Measurements from ENCODE around the gene RTCA. TPM values are rescaled to one million over a fixed set of nuclear protein-coding genes. Genes with fewer than 3 reads are reported as not detected.
"Not testable (repeated sequence)": the region's sequence is repeated elsewhere in the genome, so short reads cannot be mapped to it uniquely, and the experiment has no call there.

Gene RTCA
- total and polyA plus RNA-seq, 2 donors: 17.1 to 28.8 TPM

DNA sequence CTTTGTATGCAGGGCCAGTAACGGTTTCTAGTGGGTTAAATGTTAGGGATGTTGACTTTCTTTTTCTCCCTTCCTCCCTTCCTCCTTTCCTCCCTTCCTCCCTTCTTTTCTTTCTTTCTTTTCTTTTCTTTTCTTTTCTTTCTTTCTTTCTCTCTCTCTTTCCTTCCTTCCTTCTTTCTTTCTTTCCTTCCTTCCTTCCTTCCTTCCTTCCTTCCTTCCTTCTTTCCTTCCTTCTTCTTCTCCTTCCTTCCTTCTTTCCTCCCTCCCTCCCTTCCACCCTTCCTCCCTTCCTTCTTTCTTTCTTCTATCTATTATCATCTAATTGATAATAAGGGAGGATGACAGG is 60.3 kb downstream of the RTCA start:
- not testable (repeated sequence) for H3K4me1 ChIP-seq (ENCODE audit: insufficient read depth); H3K36me3 ChIP-seq (ENCODE audit: insufficient read depth); H3K27ac ChIP-seq (ENCODE audit: low read depth); H3K4me3 ChIP-seq (ENCODE audit: low read depth, low read length); DNase-seq (ENCODE audit: extremely low spot score)
- WGBS: 95% methylated on average over 1 of the region's 1 CpG

DNA sequence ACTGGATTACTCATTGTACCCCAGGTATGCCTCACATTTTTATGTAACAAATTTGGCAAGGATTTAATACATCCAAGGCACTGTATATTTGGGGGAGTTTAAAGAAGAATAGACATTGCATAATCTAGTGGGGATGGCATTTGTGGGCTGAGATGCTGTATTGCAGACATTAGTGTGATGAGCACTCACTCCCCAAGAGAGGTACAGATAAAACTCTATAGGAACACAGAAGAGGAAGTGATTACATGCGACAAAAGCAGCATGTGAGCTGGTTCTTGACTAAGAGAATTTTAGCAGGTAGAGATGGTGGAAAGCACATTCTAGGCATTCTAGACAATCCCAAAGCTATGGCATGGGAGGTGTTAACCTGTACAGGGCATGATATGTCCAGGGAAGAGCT is 62.1 kb downstream of the RTCA start:
- no peaks in the 10 kb centered on the region for H3K36me3 ChIP-seq (ENCODE audit: insufficient read depth)
- H3K27ac ChIP-seq (ENCODE audit: low read depth): no peak overlapping the region
- WGBS: 90% methylated on average over 1 of the region's 1 CpG
- no peak for DNase-seq (ENCODE audit: extremely low spot score)
- H3K4me1 ChIP-seq (ENCODE audit: insufficient read depth): no peaks in the 10 kb centered on the region
- no peak overlapping the region for H3K4me3 ChIP-seq (ENCODE audit: low read depth, low read length)

DNA sequence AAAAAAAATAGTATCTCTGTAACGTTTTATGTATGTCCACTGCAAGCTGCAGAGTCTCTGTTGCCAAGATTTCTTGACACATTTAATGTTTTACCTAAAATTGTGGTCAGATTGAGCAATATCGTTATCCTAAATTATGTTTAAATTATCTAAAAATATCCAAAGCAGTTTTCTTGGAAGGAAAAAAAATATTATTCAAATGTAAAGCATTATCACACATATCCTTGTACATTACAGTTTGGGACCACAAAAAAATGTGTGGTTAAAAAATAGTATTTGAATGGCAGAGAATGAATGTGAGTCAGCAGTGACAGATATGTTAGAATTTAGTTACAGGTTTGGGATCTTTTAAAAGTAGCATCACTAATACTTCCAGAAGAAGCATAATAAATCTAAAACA is 65.1 kb downstream of the RTCA start:
- H3K36me3 ChIP-seq (ENCODE audit: insufficient read depth); H3K4me1 ChIP-seq (ENCODE audit: insufficient read depth); H3K4me3 ChIP-seq (ENCODE audit: low read depth, low read length); DNase-seq (ENCODE audit: extremely low spot score); H3K27ac ChIP-seq (ENCODE audit: low read depth): not testable (repeated sequence)
- 49% methylated on average over 2 of the region's 2 CpGs for WGBS

DNA sequence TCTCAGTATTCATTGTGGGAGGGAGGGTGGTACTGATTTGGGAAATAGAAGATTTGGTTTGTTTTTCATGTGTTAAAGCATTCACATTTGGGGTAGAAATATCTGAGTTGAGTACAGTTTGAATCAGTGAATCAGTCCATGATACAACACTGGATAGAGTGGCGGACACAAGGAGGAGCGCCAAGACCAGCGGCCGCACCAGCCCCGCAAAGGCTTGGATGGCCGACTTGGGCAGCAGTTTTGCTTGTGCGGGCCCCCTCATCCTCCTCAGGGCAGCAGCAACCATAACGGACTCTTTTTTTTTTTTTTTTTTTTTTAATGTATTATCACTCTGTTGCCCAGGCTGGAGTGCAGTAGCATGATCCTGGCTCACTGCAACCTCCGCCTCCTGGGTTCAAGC is 66.3 kb downstream of the RTCA start:
- DNase-seq (ENCODE audit: extremely low spot score): no peak
- Histone ChIP-seq H3K4me1 (ENCODE audit: insufficient read depth) (no peaks in the 10 kb centered on the region), H3K36me3 (ENCODE audit: insufficient read depth) (no peaks in the 10 kb centered on the region), H3K4me3 (ENCODE audit: low read depth, low read length) (no peak overlapping the region), H3K27ac (ENCODE audit: low read depth) (no peak overlapping the region)
- WGBS: 89% methylated on average over 9 of the region's 9 CpGs

DNA sequence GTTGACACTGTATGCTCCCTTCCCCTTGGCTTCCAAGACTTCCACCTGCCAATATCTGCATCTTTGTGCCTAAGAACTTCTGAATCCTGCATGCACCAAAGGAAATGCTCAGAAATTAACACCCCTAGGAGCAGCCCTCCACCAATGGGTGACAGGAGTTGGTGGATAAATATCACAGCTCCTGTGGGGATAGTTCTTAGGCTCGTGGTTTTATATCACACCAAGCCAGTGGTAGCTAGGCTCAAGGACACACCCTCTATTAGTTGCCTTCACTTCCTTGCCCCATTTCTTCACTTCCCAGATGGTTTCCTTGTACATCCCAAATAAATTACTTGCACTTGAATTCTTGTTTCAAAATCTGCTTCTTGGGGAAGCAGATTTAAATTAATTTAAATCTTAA is 69.4 kb downstream of the RTCA start:
- Histone ChIP-seq H3K4me3 (ENCODE audit: low read depth, low read length) (no peak overlapping the region), H3K36me3 (ENCODE audit: insufficient read depth) (no peaks in the 10 kb centered on the region), H3K4me1 (ENCODE audit: insufficient read depth) (no peaks in the 10 kb centered on the region), H3K27ac (ENCODE audit: low read depth) (no peak overlapping the region)
- no peak for DNase-seq (ENCODE audit: extremely low spot score)
- 61% methylated on average over 1 of the region's 1 CpG for WGBS

DNA sequence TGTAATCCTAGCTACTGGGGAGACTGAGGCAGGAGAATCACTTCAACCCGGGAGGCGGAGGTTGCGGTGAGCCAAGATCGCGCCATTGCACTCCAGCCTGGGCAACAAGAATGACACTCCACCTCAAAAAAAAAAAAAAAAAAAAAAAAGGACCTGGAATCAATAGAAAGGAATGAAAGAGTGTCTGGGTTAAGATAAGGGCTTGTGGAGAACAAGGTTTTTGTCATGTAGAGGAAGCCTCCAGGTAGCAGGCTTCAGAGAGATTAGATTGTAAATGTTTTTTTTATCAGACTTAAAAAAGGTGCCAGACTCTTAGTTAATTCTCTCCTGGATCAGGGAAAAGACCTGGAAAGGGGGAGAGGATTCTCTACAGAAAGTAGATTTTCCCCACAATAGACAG is 71.9 kb downstream of the RTCA start:
- not testable (repeated sequence) for DNase-seq (ENCODE audit: extremely low spot score); H3K36me3 ChIP-seq (ENCODE audit: insufficient read depth); H3K4me1 ChIP-seq (ENCODE audit: insufficient read depth); H3K4me3 ChIP-seq (ENCODE audit: low read depth, low read length); H3K27ac ChIP-seq (ENCODE audit: low read depth)
- 95% methylated on average over 5 of the region's 5 CpGs for WGBS

DNA sequence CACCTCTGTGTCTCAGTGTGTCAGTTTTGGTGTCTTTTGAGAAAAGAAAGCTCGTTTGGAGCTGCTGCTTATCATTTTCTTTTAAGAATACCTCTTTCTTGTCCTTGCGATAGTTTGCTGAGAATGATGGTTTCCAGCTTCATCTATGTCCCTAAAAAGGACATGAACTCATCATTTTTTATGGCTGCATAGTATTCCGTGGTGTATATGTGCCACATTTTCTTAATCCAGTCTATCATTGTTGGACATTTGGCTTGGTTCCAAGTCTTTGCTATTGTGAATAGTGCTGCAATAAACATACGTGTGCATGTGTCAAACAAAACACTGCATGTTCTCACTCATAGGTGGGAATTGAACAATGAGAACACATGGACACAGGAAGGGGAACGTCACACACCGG is 73.7 kb downstream of the RTCA start:
- H3K4me3 ChIP-seq (ENCODE audit: low read depth, low read length); H3K36me3 ChIP-seq (ENCODE audit: insufficient read depth); DNase-seq (ENCODE audit: extremely low spot score); H3K27ac ChIP-seq (ENCODE audit: low read depth); H3K4me1 ChIP-seq (ENCODE audit: insufficient read depth): not testable (repeated sequence)
- WGBS: 82% methylated on average over 6 of the region's 6 CpGs

DNA sequence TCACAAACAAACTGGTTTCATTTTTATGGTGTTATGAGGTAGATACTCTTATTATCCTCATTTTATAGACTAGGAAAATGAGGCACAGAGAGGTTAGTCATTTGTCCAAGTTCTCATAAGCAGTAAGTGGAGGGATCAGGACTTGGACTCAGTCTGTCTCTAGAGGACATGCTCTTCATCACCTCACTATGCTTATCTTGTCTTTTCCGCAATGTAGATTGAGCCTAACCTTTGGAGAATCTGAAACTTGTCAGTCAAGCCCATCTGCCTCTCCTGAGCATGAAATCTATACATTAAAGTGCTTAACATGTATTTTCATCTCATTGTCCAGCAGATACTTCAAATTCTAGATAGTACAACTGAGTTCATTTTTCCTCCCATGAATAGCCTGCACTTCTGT is 74.5 kb downstream of the RTCA start:
- no peak overlapping the region for H3K4me3 ChIP-seq (ENCODE audit: low read depth, low read length)
- no peaks in the 10 kb centered on the region for H3K4me1 ChIP-seq (ENCODE audit: insufficient read depth)
- 81% methylated on average over 1 of the region's 1 CpG for WGBS
- no peaks in the 10 kb centered on the region for H3K36me3 ChIP-seq (ENCODE audit: insufficient read depth)
- DNase-seq (ENCODE audit: extremely low spot score): no peak
- H3K27ac ChIP-seq (ENCODE audit: low read depth): no peak overlapping the region

DNA sequence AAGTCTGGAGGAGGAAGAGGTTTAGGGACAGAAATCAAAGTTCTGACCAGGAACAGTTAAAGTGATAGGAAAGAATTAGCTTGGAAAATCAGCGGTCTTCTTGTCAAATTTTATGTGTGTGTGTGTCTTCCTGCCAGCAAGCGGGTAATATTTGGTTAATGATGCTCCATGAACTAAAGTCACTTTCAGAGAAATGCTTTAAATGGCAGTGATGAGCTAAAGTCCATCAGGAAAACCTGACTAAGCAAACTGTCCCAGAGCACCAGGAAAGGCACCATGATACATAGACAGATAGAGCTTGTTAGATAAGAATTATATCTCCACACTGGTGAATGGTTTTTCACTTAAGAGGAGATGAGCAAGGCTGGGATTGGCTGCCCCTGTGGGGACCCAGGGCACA is 76.3 kb downstream of the RTCA start:
- DNase-seq (ENCODE audit: extremely low spot score): no peak
- Histone ChIP-seq H3K4me3 (ENCODE audit: low read depth, low read length) (no peak overlapping the region), H3K27ac (ENCODE audit: low read depth) (no peak overlapping the region), H3K36me3 (ENCODE audit: insufficient read depth) (no peaks in the 10 kb centered on the region), H3K4me1 (ENCODE audit: insufficient read depth) (no peaks in the 10 kb centered on the region)
- 89% methylated on average over 2 of the region's 2 CpGs for WGBS

Small RNA genes within 50 kb of the gene (small RNA-seq; reads per million reads assigned to genes)
- not detected for gene AL445928.1
- gene MIR553: not detected

Other genes starting within 250 kb of the RTCA start
- gene SASS6, start 133.3 kb upstream of the RTCA start, total RNA-seq: 8.6 TPM
- 2.4 TPM for gene SASS6, start 133.3 kb upstream of the RTCA start, polyA plus RNA-seq
- 59.4 TPM for gene TRMT13, start 133.1 kb upstream of the RTCA start, total RNA-seq
- gene TRMT13, start 133.1 kb upstream of the RTCA start, polyA plus RNA-seq: 9.8 TPM
- gene LRRC39, start 88.0 kb upstream of the RTCA start, total RNA-seq: 13.8 TPM
- 0.51 TPM for gene LRRC39, start 88.0 kb upstream of the RTCA start, polyA plus RNA-seq
- 16.9 TPM for gene DBT, start 16.4 kb upstream of the RTCA start, total RNA-seq
- 9.0 TPM for gene DBT, start 16.4 kb upstream of the RTCA start, polyA plus RNA-seq
- gene CDC14A, start 86.3 kb downstream of the RTCA start, total RNA-seq: 29.1 TPM
- gene CDC14A, start 86.3 kb downstream of the RTCA start, polyA plus RNA-seq: 3.9 TPM